ENCODE measurements around the gene SUPT16H. TPM values are rescaled to one million over a fixed set of nuclear protein-coding genes. Genes with fewer than 3 reads are reported as not detected.

The SUPT16H gene
- total and polyA plus RNA-seq, 10 of the 15 experiments (the other 5 are each of a cell fraction or from before 2014, with no cell fraction given): 90.7 to 201 (median 121) TPM

DNA sequence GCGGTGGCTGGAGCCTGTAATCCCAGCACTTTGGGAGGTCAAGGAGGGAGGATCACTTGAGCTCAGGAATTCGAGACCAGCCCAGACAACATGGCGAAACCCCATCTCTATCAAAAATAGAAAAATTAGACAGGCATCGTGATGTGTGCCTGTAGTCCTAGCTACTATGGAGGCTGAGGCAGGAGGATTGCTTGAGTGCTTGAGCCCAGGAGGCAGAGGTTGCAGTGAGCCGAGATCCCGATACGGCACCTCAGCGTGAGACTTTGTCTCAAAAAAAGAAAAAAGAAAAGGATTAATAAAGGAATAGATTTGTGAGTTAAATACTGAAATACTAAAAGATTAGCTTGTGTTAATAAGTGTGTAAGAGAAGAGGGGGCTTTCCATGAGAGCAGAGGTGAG is 74.6 kb downstream of the SUPT16H start:
- ATAC-seq (peak; percentile 19), DNase-seq (ENCODE audit: low read depth, low spot score) (no peak), FAIRE-seq (peak; percentile 7)
- intact Hi-C loops (cut with micrococcal nuclease; ENCODE audit: unreplicated experiment): no loop called here
- Histone ChIP-seq H3K4me3 (peak overlapping the region; percentile 36), H3K36me3 (ENCODE audit: control insufficient read depth in 2 of 2, insufficient read depth in 2 of 2, low read length in 1 of 2) (no peaks in the 10 kb centered on the region), H3K27me3 (replicated peaks in 1 of 2; ENCODE audit: control insufficient read depth in 2 of 2, insufficient read depth in 2 of 2, low read length in 1 of 2) (no peaks in the 10 kb centered on the region), H2AFZ (ENCODE audit: control insufficient read depth, low read depth, low read length) (peak overlapping the region; percentile 89), H3K27ac (ENCODE audit: control insufficient read depth, insufficient read depth) (peak overlapping the region; percentile 79), H4K20me1 (ENCODE audit: control insufficient read depth, insufficient read depth) (no peaks in the 10 kb centered on the region), H3K79me2 (ENCODE audit: control insufficient read depth, insufficient read depth, low read length) (no peaks in the 10 kb centered on the region), H3K9ac (ENCODE audit: control insufficient read depth, insufficient read depth, low read length) (peak overlapping the region; percentile 45), H3K4me2 (ENCODE audit: control insufficient read depth, insufficient read depth) (peak overlapping the region; percentile 78), H3K4me1 (ENCODE audit: control insufficient read depth, insufficient read depth, low read length) (peaks cover 15% of the 10 kb centered on the region), H3K9me3 (replicated peaks; ENCODE audit: control insufficient read depth, insufficient read depth, low read length) (no peaks in the 10 kb centered on the region)
- POLR2A ChIA-PET: interaction anchor here (0.6 to 1.4 kb wide), 4 partner anchors 41 to 52 kb away, joined by 3 to 4 read pairs (median 3); no protein-coding TSS in a partner anchor
- SMC1A ChIA-PET (ENCODE audit: uncharacterized antibody, unreplicated experiment): interaction anchor here (0.6 to 1.9 kb wide), 11 partner anchors 8 to 117 kb away, joined by 3 to 7 read pairs (median 4); no protein-coding TSS in a partner anchor
- TSS peak; percentile 77 for BruUV-seq (replicated peaks)
- in situ Hi-C loops (cut with MboI): no loop called here
- RAD21 ChIA-PET (ENCODE audit: unreplicated experiment): interaction anchor here (0.5 to 2.8 kb wide), 8 partner anchors 8 to 217 kb away, joined by 3 to 18 read pairs (median 4); partner anchors contain the start of gene SALL2
- CTCF ChIA-PET: interaction anchor here (0.6 to 1.0 kb wide), 4 partner anchors 11 to 147 kb away, joined by 3 to 4 read pairs (median 3); partner anchors contain the start of gene CHD8
- WGBS (ENCODE audit: insufficient coverage, insufficient replicate concordance, low lambda C conversion rate, missing lambda C conversion rate): 56% methylated on average over 8 of the region's 8 CpGs
- TF ChIP-seq CREM (IDR thresholded peaks at IDR 0.05; ENCODE audit: low read depth): no peak
- TF ChIP-seq, protein P1, sequence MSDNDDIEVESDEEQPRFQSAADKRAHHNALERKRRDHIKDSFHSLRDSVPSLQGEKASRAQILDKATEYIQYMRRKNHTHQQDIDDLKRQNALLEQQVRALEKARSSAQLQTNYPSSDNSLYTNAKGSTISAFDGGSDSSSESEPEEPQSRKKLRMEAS (IDR thresholded peaks at IDR 0.05; ENCODE audit: low read depth, low read length): no peak
- no peak for TF ChIP-seq KAT2A (conservative IDR thresholded peaks at IDR 0.05; ENCODE audit: control insufficient read depth, low read depth, low read length)
- TF ChIP-seq JUND (IDR thresholded peaks at IDR 0.05; ENCODE audit: low read depth, low read length): no peak
- no peak for TF ChIP-seq FOXM1 (IDR thresholded peaks at IDR 0.05; ENCODE audit: low read depth, low read length)
- no peak for TF ChIP-seq ATF2 (IDR thresholded peaks at IDR 0.05; ENCODE audit: low read length)
- no peak for TF ChIP-seq CBX5 (IDR thresholded peaks at IDR 0.05; ENCODE audit: low read depth)
- no peak for TF ChIP-seq JUNB (IDR thresholded peaks at IDR 0.05)
- TF ChIP-seq NKRF (conservative IDR thresholded peaks at IDR 0.05): 0 out of 2 replicates have a peak, but pooled peaks have one; percentile 13
- TF ChIP-seq, protein P2, sequence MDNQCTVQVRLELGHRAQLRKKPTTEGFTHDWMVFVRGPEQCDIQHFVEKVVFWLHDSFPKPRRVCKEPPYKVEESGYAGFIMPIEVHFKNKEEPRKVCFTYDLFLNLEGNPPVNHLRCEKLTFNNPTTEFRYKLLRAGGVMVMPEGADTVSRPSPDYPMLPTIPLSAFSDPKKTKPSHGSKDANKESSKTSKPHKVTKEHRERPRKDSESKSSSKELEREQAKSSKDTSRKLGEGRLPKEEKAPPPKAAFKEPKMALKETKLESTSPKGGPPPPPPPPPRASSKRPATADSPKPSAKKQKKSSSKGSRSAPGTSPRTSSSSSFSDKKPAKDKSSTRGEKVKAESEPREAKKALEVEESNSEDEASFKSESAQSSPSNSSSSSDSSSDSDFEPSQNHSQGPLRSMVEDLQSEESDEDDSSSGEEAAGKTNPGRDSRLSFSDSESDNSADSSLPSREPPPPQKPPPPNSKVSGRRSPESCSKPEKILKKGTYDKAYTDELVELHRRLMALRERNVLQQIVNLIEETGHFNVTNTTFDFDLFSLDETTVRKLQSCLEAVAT (IDR thresholded peaks at IDR 0.05): peak; percentile 82; the same call in 1 of the 2 replicates
- TF ChIP-seq, protein P3, sequence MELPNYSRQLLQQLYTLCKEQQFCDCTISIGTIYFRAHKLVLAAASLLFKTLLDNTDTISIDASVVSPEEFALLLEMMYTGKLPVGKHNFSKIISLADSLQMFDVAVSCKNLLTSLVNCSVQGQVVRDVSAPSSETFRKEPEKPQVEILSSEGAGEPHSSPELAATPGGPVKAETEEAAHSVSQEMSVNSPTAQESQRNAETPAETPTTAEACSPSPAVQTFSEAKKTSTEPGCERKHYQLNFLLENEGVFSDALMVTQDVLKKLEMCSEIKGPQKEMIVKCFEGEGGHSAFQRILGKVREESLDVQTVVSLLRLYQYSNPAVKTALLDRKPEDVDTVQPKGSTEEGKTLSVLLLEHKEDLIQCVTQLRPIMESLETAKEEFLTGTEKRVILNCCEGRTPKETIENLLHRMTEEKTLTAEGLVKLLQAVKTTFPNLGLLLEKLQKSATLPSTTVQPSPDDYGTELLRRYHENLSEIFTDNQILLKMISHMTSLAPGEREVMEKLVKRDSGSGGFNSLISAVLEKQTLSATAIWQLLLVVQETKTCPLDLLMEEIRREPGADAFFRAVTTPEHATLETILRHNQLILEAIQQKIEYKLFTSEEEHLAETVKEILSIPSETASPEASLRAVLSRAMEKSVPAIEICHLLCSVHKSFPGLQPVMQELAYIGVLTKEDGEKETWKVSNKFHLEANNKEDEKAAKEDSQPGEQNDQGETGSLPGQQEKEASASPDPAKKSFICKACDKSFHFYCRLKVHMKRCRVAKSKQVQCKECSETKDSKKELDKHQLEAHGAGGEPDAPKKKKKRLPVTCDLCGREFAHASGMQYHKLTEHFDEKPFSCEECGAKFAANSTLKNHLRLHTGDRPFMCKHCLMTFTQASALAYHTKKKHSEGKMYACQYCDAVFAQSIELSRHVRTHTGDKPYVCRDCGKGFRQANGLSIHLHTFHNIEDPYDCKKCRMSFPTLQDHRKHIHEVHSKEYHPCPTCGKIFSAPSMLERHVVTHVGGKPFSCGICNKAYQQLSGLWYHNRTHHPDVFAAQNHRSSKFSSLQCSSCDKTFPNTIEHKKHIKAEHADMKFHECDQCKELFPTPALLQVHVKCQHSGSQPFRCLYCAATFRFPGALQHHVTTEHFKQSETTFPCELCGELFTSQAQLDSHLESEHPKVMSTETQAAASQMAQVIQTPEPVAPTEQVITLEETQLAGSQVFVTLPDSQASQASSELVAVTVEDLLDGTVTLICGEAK (IDR thresholded peaks at IDR 0.05; ENCODE audit: borderline replicate concordance): 0 out of 2 replicates have a peak, but pooled peaks have one; percentile 36
- no peak for TF ChIP-seq SPI1 (IDR thresholded peaks at IDR 0.05; ENCODE audit: borderline replicate concordance, insufficient read depth, low read depth, low read length)
- TF ChIP-seq IKZF2 (IDR thresholded peaks at IDR 0.05): no peak
- TF ChIP-seq CBX3 (IDR thresholded peaks at IDR 0.05; ENCODE audit: borderline replicate concordance, low read depth): no peak
- no peak for TF ChIP-seq MTA2 (IDR thresholded peaks at IDR 0.05; ENCODE audit: low read depth)
